Astrocyte (in vitro differentiated cells and primary cell): ENCODE measurements around the gene BHLHE23. TPM values are rescaled to one million over a fixed set of nuclear protein-coding genes. Genes with fewer than 3 reads are reported as not detected.

ENCODE experiments used
- DNase-seq: peaks from one replicate; pipeline ENCODE4 v3.0.0-alpha.2; 2010; ENCODE audit warnings: low read depth
- FAIRE-seq: peaks from 2 replicates; lab custom pipeline; 2011; peaks lifted over from hg19 to GRCh38; lab: Jason Lieb, UNC
- H2AFZ ChIP-seq: 2 replicates; pipeline ENCODE4 v1.6.0; 2012; ENCODE audit warnings: low read depth, low read length, inconsistent platforms
- H3K27ac ChIP-seq: 2 replicates; pipeline ENCODE4 v1.5.1; 2011; ENCODE audit warnings: low read depth, low read length, inconsistent platforms
- H3K27me3 ChIP-seq: 2 replicates; pipeline ENCODE4 v1.6.0; 2011; ENCODE audit warnings: low read length, inconsistent platforms; ENCODE audit not compliant: insufficient read depth
- H3K36me3 ChIP-seq: 2 replicates; pipeline ENCODE4 v1.5.1; 2011; ENCODE audit warnings: low read length, inconsistent platforms; ENCODE audit not compliant: insufficient read depth
- H3K4me1 ChIP-seq: 2 replicates; pipeline ENCODE4 v1.5.1; 2011; ENCODE audit warnings: low read length, inconsistent platforms; ENCODE audit not compliant: insufficient read depth
- H3K4me2 ChIP-seq: 2 replicates; pipeline ENCODE4 v1.6.0; 2012; ENCODE audit warnings: low read length, inconsistent platforms
- H3K4me3 ChIP-seq: 2 replicates; pipeline ENCODE4 v1.5.1; 2011; ENCODE audit warnings: low read depth, mild to moderate bottlenecking, low read length, inconsistent platforms; ENCODE audit not compliant: insufficient read depth
- H3K79me2 ChIP-seq: 2 replicates; pipeline ENCODE4 v1.6.0; 2012; ENCODE audit warnings: mild to moderate bottlenecking, low read length, inconsistent platforms; ENCODE audit not compliant: insufficient read depth
- H3K9ac ChIP-seq: 2 replicates; pipeline ENCODE4 v1.6.0; 2012; ENCODE audit warnings: mild to moderate bottlenecking, low read length, inconsistent platforms
- H3K9me3 ChIP-seq: 2 replicates; pipeline ENCODE4 v1.5.1; 2012; ENCODE audit warnings: low read depth, mild to moderate bottlenecking, low read length, inconsistent platforms; ENCODE audit not compliant: insufficient read depth
- H4K20me1 ChIP-seq: 2 replicates; pipeline ENCODE4 v1.6.0; 2012; ENCODE audit warnings: low read length, inconsistent platforms; ENCODE audit not compliant: insufficient read depth
- H3K27ac Mint-ChIP-seq: one replicate; pipeline ENCODE4 v1.8.0; 2021; ENCODE audit warnings: mild to moderate bottlenecking, mixed read lengths; ENCODE audit not compliant: unreplicated experiment
- H3K27me3 Mint-ChIP-seq: one replicate; pipeline ENCODE4 v1.8.0; 2021; ENCODE audit warnings: low read depth, mixed read lengths; ENCODE audit not compliant: unreplicated experiment
- H3K36me3 Mint-ChIP-seq: one replicate; pipeline ENCODE4 v1.8.0; 2021; ENCODE audit warnings: low read depth, mixed read lengths; ENCODE audit not compliant: unreplicated experiment
- H3K4me1 Mint-ChIP-seq: one replicate; pipeline ENCODE4 v1.8.0; 2021; ENCODE audit warnings: low read depth, mixed read lengths; ENCODE audit not compliant: unreplicated experiment
- H3K4me3 Mint-ChIP-seq: one replicate; pipeline ENCODE4 v1.8.0; 2021; ENCODE audit warnings: mild to moderate bottlenecking, moderate library complexity, mixed read lengths; ENCODE audit not compliant: unreplicated experiment
- H3K9me3 Mint-ChIP-seq: one replicate; pipeline ENCODE4 v1.8.0; 2021; ENCODE audit warnings: mild to moderate bottlenecking, mixed read lengths; ENCODE audit not compliant: unreplicated experiment
- CTCF ChIP-seq: IDR thresholded peaks from 2 replicates; pipeline ENCODE4 v1.5.1; 2011; ENCODE audit warnings: low read depth, mild to moderate bottlenecking, inconsistent platforms, low read length, moderate library complexity; ENCODE audit not compliant: insufficient read depth
- EZH2 ChIP-seq: IDR thresholded peaks from 2 replicates; pipeline ENCODE4 v1.6.1; 2012; ENCODE audit warnings: mild to moderate bottlenecking, low read length, inconsistent platforms; ENCODE audit not compliant: insufficient read depth
- total RNA-seq: library from RNA; stranded (reverse); gene quantifications from 2 replicates; pipeline ENCODE4 v1.2.1, GENCODE V29; 2021

BHLHE23 gene
- total RNA-seq, 1 donor from 2014 or later, result not detected

GRCh38 chr20:62971211-62971949 is 35.4 kb downstream of the BHLHE23 start:
- no peaks in the 10 kb centered on the region for H3K79me2 ChIP-seq
- peaks cover 26% of the 10 kb centered on the region for H3K27me3 ChIP-seq
- no peak overlapping the region for H2AFZ ChIP-seq
- no peak for TF ChIP-seq EZH2
- no peak for TF ChIP-seq CTCF
- no peaks in the 10 kb centered on the region for H3K9me3 Mint-ChIP-seq
- H3K9me3 ChIP-seq, result no peaks in the 10 kb centered on the region
- H3K27me3 Mint-ChIP-seq, result peaks cover 46% of the 10 kb centered on the region
- DNase-seq (no peak), FAIRE-seq (no peak)
- H3K4me2 ChIP-seq, result no peak overlapping the region
- H3K4me3 ChIP-seq, result no peak overlapping the region
- no peak overlapping the region for H3K27ac ChIP-seq
- no peaks in the 10 kb centered on the region for H3K36me3 ChIP-seq
- no peak overlapping the region for H3K9ac ChIP-seq
- H4K20me1 ChIP-seq, result peaks cover 7% of the 10 kb centered on the region
- no peak overlapping the region for H3K4me3 Mint-ChIP-seq
- H3K4me1 Mint-ChIP-seq, result no peaks in the 10 kb centered on the region
- H3K27ac Mint-ChIP-seq, result no peak overlapping the region
- H3K36me3 Mint-ChIP-seq, result no peaks in the 10 kb centered on the region
- no peaks in the 10 kb centered on the region for H3K4me1 ChIP-seq

- Mint-ChIP-seq H3K4me3 (no peak overlapping the region), H3K9me3 (no peaks in the 10 kb centered on the region), H3K36me3 (peaks cover 2% of the 10 kb centered on the region), H3K4me1 (no peaks in the 10 kb centered on the region), H3K27ac (no peak overlapping the region), H3K27me3 (peaks cover 43% of the 10 kb centered on the region)
- TF ChIP-seq EZH2 (no peak), CTCF (no peak)
- FAIRE-seq (no peak), DNase-seq (no peak)
- Histone ChIP-seq H3K27ac (no peak overlapping the region), H3K4me2 (no peak overlapping the region), H3K9me3 (no peaks in the 10 kb centered on the region), H3K36me3 (no peaks in the 10 kb centered on the region), H4K20me1 (peaks cover 7% of the 10 kb centered on the region), H3K79me2 (no peaks in the 10 kb centered on the region), H3K27me3 (peaks cover 26% of the 10 kb centered on the region), H2AFZ (no peak overlapping the region), H3K4me3 (no peak overlapping the region), H3K4me1 (no peaks in the 10 kb centered on the region), H3K9ac (no peak overlapping the region)
Measured at GRCh38 chr20:62970307-62971210, 36.2 kb downstream of the BHLHE23 start.
